PC-3 (cell line): ENCODE measurements around the gene ADAMTS19.

ENCODE experiments used
- CTCF ChIP-seq: fragments of 300-600 bp; sonication (generic); conservative IDR thresholded peaks from 2 replicates; pipeline ENCODE4 v1.5.1; 2017; ENCODE audit warnings: antibody characterized with exemption, low read depth, mild to moderate bottlenecking, low read length
- EZH2phosphoT487 ChIP-seq: fragments of 300-600 bp; sonication (generic); IDR thresholded peaks from 2 replicates; pipeline ENCODE4 v1.6.1; 2018; ENCODE audit warnings: mild to moderate bottlenecking, antibody characterized with exemption, low read length, borderline replicate concordance

- no peak for TF ChIP-seq CTCF
- no peak for TF ChIP-seq EZH2phosphoT487
Measured at GRCh38 chr5:129746876-129747275, 286.8 kb downstream of the ADAMTS19 start.
